CD4-positive, alpha-beta T cell (primary cell): ENCODE measurements around the gene NLK. TPM values are rescaled to one million over a fixed set of nuclear protein-coding genes. Genes with fewer than 3 reads are reported as not detected.

Experiments used
- ATAC-seq: fragments of 200-7000 bp; cut with Tn5 transposase; one replicate; pipeline ENCODE4 v1.10.0; 2022; ENCODE audit warnings: mild to moderate bottlenecking; ENCODE audit not compliant: poor library complexity
- CTCF ChIA-PET: fragments of 350-600 bp; sonication (Branson Sonifier 250); formaldehyde crosslinking; loops from one replicate; lab custom pipeline; 2021; ENCODE audit warnings: antibody characterized with exemption, inconsistent platforms; lab: Charles Lee
- POLR2A ChIA-PET: fragments of 350-600 bp; sonication (Branson Sonifier 250); formaldehyde crosslinking; loops from one replicate; lab custom pipeline; 2021; ENCODE audit warnings: antibody characterized with exemption, inconsistent platforms; lab: Charles Lee
- DNase-seq, 14 experiments: peaks; one replicate each; pipeline ENCODE4 v3.0.0-alpha.2; 2013 to 2020; ENCODE audit warnings: mixed read lengths in 2 of 14
- H3K27ac ChIP-seq, 2 donors: one replicate each; pipeline versions ENCODE4 v1.5.1 to v1.7.0; 2013; ENCODE audit warnings: low read length in 2 of 2, low read depth in 1 of 2, mild to moderate bottlenecking in 1 of 2
- H3K27me3 ChIP-seq, 2 experiments: 1 replicate in 1 of 2; 2 replicates in 1 of 2; pipeline versions ENCODE4 v1.6.1 to v1.7.0; 2013; ENCODE audit warnings: low read length in 2 of 2, control low read depth in 1 of 2, mild to moderate bottlenecking in 1 of 2, moderate library complexity in 1 of 2; ENCODE audit not compliant: insufficient read depth in 2 of 2, control insufficient read depth in 1 of 2
- H3K36me3 ChIP-seq: one replicate; pipeline ENCODE4 v1.6.1; 2013; ENCODE audit warnings: low read length, control low read depth; ENCODE audit not compliant: insufficient read depth
- H3K4me1 ChIP-seq: one replicate; pipeline ENCODE4 v1.6.1; 2013; ENCODE audit warnings: low read length, control low read depth; ENCODE audit not compliant: insufficient read depth
- H3K4me3 ChIP-seq: one replicate; pipeline ENCODE4 v1.5.1; 2013; ENCODE audit warnings: mild to moderate bottlenecking, low read length, moderate library complexity
- H3K9me3 ChIP-seq, 2 experiments: 1 replicate in 1 of 2; 2 replicates in 1 of 2; pipeline versions ENCODE4 v1.6.1 to v1.7.0; 2013; ENCODE audit warnings: low read length in 2 of 2, mild to moderate bottlenecking in 2 of 2, control low read depth in 1 of 2, moderate library complexity in 1 of 2; ENCODE audit not compliant: control insufficient read depth in 1 of 2, insufficient read depth in 1 of 2
- H3K27ac Mint-ChIP-seq: one replicate; pipeline ENCODE4 v1.8.0; 2020; ENCODE audit warnings: mixed read lengths
- H3K27me3 Mint-ChIP-seq: one replicate; pipeline ENCODE4 v1.8.0; 2021; ENCODE audit warnings: mixed read lengths
- H3K36me3 Mint-ChIP-seq: one replicate; pipeline ENCODE4 v1.8.0; 2021; ENCODE audit warnings: low read depth, mixed read lengths
- H3K4me1 Mint-ChIP-seq: one replicate; pipeline ENCODE4 v1.8.0; 2021; ENCODE audit warnings: low read depth, mixed read lengths
- H3K4me3 Mint-ChIP-seq: one replicate; pipeline ENCODE4 v1.8.0; 2020; ENCODE audit warnings: mild to moderate bottlenecking, mixed read lengths
- H3K9me3 Mint-ChIP-seq: one replicate; pipeline ENCODE4 v1.8.0; 2020; ENCODE audit warnings: mixed read lengths
- CTCF ChIP-seq: fragments of 200-600 bp; IDR thresholded peaks from one replicate; pipeline ENCODE4 v1.8.0; 2022; ENCODE audit warnings: antibody characterized with exemption, mild to moderate bottlenecking
- intact Hi-C, 2 experiments: fragments of 100-400 bp; cut with DNase I in 1 of 2; cut with micrococcal nuclease in 1 of 2; formaldehyde crosslinking; loops; one replicate each; pipeline versions ENCODE4 v1.15.1 to v1.9.0; 2023 to 2025; cut with DNase I, micrococcal nuclease
- total RNA-seq, 174 experiments: library from RNA in 2 of 174; stranded (reverse) in 2 of 174; gene quantifications; one replicate each; pipeline ENCODE4 v1.2.3 and lab custom pipeline; 2021 to 2026

NLK gene
- total RNA-seq, 2 experiments from 2014 or later = 6.8 to 7.7 TPM

- no peaks in the 10 kb centered on the region for H3K4me1 ChIP-seq
- no peak overlapping the region for H3K27ac Mint-ChIP-seq
- no peaks in the 10 kb centered on the region for H3K9me3 ChIP-seq
- ChIA-PET POLR2A (no interaction called here), CTCF (no interaction called here)
- no peak for TF ChIP-seq CTCF
- no peaks in the 10 kb centered on the region for H3K27me3 Mint-ChIP-seq
- H3K4me3 ChIP-seq = no peak overlapping the region
- intact Hi-C loops = no loop called here
- H3K27me3 ChIP-seq = no peaks in the 10 kb centered on the region
- no peak overlapping the region for H3K27ac ChIP-seq
- H3K36me3 Mint-ChIP-seq = peaks cover 6% of the 10 kb centered on the region
- H3K36me3 ChIP-seq = no peaks in the 10 kb centered on the region
- H3K9me3 Mint-ChIP-seq = no peaks in the 10 kb centered on the region
- ATAC-seq = no peak
- no peak overlapping the region for H3K4me3 Mint-ChIP-seq
- DNase-seq = no peak
- peaks cover 30% of the 10 kb centered on the region for H3K4me1 Mint-ChIP-seq
Observed at GRCh38 chr17:28113269-28113668, 70.8 kb downstream of the NLK start.

GRCh38 chr17:28115046-28115445 lies 72.6 kb downstream of the NLK start:
- no peak for TF ChIP-seq CTCF
- no peaks in the 10 kb centered on the region for H3K9me3 ChIP-seq
- H3K27me3 Mint-ChIP-seq = no peaks in the 10 kb centered on the region
- CTCF ChIA-PET = no interaction called here
- no peak overlapping the region for H3K27ac ChIP-seq
- DNase-seq (no peak), ATAC-seq (no peak)
- H3K4me1 Mint-ChIP-seq = peaks cover 46% of the 10 kb centered on the region
- POLR2A ChIA-PET = interaction anchor here (0.6 kb wide), 1 partner anchor 550 kb away, joined by 4 read pairs; no protein-coding TSS in a partner anchor
- no peaks in the 10 kb centered on the region for H3K4me1 ChIP-seq
- H3K36me3 Mint-ChIP-seq = peaks cover 6% of the 10 kb centered on the region
- no peaks in the 10 kb centered on the region for H3K27me3 ChIP-seq
- H3K4me3 ChIP-seq = no peak overlapping the region
- intact Hi-C loops = no loop called here
- no peaks in the 10 kb centered on the region for H3K9me3 Mint-ChIP-seq
- no peaks in the 10 kb centered on the region for H3K36me3 ChIP-seq
- H3K4me3 Mint-ChIP-seq = no peak overlapping the region
- H3K27ac Mint-ChIP-seq = no peak overlapping the region

- peaks cover 46% of the 10 kb centered on the region for H3K4me1 Mint-ChIP-seq
- H3K36me3 ChIP-seq = peaks cover under 1% of the 10 kb centered on the region
- H3K27me3 ChIP-seq = no peaks in the 10 kb centered on the region
- H3K27ac Mint-ChIP-seq = no peak overlapping the region
- H3K4me3 Mint-ChIP-seq = no peak overlapping the region
- no peak for ATAC-seq
- TF ChIP-seq CTCF = no peak
- H3K4me3 ChIP-seq = no peak overlapping the region
- no peaks in the 10 kb centered on the region for H3K9me3 ChIP-seq
- no peaks in the 10 kb centered on the region for H3K4me1 ChIP-seq
- ChIA-PET POLR2A (no interaction called here), CTCF (no interaction called here)
- no peak for DNase-seq
- no peaks in the 10 kb centered on the region for H3K27me3 Mint-ChIP-seq
- no peaks in the 10 kb centered on the region for H3K9me3 Mint-ChIP-seq
- peaks cover 8% of the 10 kb centered on the region for H3K36me3 Mint-ChIP-seq
- H3K27ac ChIP-seq = no peak overlapping the region
- intact Hi-C loops = no loop called here
Observed at GRCh38 chr17:28117304-28117703, 74.8 kb downstream of the NLK start.
